GM18870 (cell line): Measurements from ENCODE around the gene PDP2.
"Not testable (repeated sequence)": the region's sequence is repeated elsewhere in the genome, so short reads cannot be mapped to it uniquely, and the experiment has no call there.

Source experiments
- ATAC-seq: cut with Tn5 transposase; IDR thresholded peaks from one replicate; pipeline ENCODE4 v1.9.1; 2021; ENCODE audit warnings: moderate library complexity; ENCODE audit not compliant: unreplicated experiment

Gene PDP2

DNA sequence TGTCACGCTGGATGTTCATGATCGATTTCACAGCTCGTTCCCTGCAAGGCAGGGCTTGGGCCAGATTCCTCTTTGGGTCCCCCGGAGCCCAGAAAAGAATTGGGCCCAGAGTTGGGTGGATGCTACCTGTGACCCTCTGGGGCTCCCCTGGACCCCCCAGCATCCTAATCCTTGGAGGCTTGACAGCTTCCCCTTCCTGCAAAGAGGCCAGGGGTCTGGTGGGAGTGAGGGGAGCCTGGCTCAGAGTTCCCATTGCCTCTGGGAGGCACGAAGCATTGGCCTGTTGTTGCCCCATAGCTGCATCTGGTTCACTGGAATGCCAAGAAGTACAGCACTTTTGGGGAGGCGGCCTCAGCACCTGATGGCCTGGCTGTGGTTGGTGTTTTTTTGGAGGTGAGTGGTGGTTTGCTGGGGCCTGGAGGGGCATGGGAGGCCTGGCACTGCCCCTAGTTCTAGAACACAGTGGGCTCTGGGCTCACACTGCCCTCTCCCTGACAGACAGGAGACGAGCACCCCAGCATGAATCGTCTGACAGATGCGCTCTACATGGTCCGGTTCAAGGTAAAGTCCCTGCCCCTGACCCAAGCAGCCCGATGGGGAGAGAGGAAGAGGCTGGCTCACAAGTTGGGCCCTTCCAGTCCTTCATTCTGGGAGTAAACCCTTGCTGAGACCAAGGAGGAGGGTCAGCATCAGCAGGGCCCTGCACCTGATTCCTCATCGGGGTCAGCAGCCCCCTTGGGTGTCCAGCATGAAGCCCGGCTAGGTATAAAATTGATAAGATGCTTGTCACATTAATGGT is 28.9 kb upstream of the PDP2 start:
- no peak for ATAC-seq

DNA sequence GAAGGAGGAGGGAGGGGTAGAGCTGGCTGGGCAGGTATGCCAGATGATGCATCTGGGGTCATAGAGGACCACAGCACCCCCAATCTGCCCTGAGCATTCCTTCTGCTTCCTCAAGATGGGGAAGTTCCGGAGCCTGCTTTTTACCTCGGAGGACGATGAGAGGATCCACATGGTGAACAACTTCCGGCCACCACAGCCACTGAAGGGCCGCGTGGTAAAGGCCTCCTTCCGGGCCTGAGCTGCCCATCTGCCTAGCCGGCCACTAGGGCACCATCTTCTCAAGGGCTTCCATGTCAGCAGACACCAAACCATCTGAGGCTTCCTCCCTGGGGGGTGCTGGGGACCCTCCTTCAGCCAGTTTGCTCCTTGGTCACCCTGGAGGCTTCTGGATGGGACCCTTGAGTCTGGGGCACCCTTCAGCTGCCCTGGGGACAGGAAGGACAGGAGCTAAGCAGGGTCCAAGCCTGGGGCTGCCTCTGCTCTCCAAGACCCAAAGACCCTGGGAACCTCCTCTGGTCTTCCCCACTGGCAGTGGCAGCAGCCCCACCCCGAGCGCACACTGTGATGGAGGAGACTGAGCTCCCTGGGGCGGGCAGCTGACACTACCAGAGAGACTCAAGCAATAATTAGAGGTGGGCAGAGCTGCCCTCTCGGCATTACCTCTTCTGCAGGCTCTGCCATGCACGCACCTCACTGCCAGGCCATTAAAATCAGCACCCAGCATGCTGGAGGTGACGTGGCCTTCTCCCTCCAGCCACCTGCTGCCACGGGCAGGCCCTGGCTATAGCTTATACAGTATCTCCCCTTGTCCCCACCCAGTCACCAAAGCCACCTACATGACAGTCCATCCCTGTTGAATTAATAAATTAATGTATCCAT is 26.8 kb upstream of the PDP2 start:
- no peak for ATAC-seq

DNA sequence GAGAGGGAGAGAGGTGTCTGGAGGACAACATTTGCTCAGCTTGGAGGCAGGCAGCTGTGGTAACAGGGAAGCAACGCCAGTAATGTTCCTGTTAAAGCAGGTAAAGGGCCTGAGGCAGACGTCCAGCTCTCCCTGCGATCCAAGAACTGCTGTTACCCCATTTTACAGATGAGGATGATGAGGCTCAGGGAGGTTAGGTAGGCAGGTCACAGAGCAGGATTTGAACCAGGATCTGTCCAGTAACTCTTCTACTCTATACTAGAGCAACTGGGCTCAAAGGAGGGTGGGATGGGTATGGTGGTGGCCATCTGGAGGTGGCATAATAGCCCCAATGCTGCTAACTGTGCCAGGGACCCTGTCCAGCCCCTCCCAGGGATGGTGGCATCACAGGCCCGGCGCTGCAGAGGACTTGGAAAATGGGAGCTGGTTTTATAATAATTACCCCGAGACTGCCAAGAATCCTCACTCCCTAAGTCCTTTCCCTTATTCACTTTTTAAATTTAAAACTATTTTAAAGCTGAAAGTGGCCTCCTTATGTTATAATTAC is 24.1 kb upstream of the PDP2 start:
- ATAC-seq: no peak

DNA sequence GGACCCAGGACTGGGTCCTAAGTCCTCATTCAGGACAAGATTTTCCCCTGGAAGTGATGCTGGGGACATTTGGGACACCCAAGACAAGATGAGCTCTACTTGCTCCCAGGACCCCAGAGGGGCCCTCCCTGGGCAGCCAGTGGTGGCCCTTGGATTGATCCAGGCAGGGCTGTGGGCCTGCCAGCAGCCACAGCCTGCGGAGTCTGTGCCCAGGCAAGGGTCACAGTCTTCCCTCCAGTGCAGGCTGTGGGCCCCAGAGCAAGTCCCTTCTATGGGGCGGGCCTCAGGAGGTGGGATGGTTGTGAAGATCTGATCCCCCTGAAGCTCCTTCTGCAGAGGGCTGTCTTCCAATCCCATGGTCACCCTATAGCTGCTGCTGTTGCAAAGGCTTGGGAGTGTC is 23.5 kb upstream of the PDP2 start:
- ATAC-seq: no peak

DNA sequence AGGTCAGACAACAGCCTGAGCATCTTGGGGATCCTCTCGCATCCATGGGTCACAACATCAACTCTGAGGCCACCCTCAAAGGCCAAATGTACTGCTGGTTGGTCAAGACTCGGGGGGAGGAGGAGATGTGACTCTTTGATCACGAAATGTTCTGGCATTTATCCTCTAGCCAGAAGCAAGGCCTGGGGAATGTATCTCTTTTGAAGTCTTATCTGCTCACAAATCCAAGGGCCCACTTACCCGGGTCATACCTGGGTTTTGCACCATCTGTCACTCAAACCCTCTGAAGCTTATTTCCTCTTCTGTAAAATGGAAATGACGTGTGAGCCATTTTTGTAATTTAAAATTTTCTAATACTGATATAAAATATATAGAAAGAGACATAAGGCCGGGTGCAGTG is 22.9 kb upstream of the PDP2 start:
- no peak for ATAC-seq

DNA sequence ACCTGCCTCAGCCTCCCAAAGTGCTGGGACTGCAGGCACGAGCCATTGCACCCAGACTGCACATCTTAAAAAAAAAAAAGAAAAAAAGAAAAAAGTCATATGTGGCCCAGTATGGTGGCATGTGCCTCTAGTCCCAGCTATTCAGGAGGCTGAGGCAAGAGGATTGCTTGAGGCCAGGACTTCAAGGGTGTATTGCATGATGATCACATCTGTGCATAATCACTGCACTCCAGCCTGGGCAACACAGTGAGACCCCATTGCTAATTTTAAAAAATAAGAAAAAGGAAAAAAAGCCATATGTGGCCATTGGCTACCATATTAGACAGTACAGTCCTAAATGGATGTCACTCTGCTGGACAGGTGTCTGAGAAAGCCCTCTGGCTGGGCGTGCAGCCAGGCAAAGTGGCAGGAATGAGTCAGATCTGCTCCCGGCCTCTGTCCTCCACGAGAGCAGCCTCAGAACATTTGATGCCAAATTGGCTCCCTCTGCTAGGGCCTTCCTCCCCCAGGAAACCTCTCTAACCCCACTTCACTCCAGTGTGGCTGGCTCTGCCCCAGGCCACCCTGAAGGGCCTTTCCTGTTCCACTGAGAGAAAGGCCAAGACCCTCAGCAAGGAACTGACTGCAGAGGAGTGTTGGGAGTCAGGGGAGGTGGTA is 21.4 kb upstream of the PDP2 start:
- ATAC-seq: no peak

DNA sequence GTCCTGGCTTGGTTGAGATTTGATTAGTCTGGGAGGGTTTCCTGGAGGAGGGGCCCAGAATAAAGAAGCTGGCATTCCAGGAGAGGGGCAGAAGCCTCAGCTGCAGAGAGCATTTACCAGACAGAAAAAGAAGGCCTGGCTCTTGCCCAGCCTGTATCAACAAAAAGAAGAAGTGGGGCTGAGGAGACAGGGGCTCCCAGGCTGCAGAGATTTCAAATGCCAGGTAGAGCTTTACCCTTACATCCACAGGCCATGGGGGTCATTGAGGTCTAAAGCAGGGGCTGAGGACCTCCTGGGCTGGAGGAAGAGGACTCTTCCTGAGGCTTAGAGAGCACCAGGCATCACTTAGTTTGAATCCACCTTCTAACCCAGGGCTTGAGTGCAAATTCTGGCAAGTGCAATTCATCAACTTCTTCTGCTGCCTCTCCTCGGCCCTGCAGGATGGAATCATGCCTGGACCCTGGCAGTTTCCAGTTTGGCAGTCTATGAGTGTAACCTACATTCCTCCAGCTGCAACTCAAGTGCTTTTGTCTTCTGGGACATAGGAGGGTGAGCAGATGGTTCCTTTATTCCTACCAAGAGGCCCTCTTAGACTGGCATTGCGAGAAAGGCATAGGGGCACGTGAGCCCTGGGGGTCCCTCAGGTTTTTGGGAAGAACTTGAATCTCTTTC is 20.8 kb upstream of the PDP2 start:
- ATAC-seq: no peak

DNA sequence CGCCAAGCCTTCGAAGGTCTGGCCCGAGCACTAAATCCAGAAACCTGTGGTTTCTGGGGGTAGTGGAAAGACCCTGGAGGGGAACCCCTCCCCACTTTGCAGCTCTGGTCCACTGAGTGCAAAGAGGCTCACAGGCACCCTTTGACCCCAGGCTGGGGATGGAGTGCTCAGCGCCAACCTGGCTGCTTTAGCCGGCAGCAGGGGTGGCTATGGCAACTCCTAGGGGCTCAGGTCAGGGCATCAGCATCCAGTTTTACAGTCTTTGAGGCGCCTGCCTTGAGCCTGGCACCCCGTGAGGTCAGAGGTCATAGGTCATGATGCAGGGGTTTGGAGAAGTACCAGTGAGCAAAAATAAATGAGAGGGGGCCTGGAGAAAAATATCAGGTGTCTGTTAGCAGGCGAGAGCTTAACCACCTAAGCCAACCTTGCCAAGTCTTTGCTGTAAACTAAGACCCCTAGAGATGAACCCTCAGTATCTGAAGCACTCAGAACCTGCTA is 18.2 kb upstream of the PDP2 start:
- ATAC-seq: no peak

DNA sequence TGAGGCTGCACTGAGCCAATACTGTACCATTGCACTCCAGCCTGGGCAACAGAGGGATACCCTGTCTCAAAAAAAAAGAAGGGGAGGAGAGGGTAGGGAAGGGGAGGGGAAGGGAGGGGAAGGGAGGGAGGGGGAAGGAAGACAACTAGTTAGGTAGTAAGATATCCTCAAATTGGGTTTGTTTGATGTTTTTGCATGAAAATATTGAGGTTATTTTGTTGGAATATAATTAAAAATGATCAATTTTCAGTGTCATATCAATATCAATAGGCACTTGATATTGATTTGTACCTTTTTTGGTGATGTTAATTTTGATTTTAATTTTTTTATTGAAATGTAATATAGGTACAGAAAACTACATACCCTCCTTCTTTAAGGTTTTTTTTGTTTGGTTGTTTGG is 16.6 kb upstream of the PDP2 start:
- no peak for ATAC-seq

DNA sequence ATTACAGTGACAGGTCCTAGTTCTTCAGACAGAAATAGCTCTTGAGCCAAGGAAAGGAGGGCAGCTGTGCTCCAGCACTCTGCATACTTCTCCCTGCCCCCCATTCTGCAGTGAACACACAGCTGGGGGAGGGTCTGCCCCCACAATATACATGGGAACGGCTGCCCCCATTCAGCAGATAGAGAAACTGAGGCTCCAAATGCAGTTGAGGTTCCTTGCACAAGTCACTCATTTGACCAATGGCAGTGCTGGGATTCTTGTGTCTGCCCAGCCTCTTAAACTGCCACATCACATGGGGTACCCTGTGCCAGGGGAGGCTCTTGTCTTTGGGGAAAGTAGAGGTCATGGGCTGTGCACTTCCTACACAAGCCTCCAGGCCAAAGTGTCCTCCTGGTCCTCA is 10.9 kb upstream of the PDP2 start:
- no peak for ATAC-seq

DNA sequence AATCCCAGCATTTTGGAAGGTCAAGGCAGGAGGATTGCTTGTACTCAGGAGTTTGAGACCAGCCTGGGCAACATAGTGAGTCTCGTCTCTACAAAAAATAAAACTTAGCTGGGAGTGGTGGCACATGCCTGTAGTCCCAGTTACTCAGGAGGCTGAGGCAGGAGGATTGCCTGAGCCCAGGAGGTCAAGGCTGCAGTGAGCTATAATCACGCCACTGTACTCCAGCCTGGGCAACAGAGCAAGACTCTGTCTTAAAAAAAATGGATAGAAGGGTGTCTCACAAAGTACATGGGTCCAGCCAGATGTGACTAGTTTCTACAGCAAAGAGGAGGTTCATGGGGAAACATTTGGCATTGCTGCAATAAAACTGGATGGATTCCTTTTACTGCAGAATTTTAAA is 9.0 kb upstream of the PDP2 start:
- not testable (repeated sequence) for ATAC-seq

DNA sequence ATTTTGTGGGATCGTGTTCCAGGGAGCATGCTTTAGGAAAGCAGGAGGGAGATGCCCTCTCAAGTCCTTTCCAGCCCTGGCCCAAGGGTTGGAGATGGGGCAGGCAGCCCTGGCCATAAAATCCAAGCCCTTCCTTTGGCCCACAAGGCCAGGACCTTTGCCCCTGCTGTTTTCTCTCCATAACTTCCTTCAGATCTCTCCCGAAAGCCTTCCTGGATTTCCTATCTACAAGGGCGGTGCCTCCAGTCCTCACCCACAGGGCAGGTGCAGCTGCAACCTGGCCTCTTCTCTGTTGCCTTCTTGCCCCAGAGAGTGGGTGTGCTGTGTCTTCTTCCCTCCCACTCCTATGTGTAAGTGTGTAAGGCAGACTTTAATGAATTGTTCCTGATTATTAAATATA is 8.5 kb upstream of the PDP2 start:
- no peak for ATAC-seq

DNA sequence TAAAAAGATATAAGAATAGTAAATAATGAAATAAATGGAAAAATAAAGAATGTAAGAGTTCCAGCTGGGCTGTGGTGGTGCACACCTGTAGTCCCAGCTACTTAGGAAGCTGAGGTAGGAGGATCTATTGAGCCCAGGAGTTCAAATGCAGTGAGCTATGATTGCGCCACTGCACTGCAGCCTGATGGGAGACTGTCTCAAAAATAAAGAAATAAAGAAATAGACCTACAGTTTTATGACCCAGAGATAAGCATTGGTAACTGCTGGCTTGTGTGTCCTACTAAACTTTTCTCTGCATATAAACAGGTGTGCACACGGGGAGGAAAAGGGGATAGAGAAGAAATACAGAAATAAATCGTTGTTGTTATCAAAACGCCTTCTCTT is 7.8 kb upstream of the PDP2 start:
- no peak for ATAC-seq

DNA sequence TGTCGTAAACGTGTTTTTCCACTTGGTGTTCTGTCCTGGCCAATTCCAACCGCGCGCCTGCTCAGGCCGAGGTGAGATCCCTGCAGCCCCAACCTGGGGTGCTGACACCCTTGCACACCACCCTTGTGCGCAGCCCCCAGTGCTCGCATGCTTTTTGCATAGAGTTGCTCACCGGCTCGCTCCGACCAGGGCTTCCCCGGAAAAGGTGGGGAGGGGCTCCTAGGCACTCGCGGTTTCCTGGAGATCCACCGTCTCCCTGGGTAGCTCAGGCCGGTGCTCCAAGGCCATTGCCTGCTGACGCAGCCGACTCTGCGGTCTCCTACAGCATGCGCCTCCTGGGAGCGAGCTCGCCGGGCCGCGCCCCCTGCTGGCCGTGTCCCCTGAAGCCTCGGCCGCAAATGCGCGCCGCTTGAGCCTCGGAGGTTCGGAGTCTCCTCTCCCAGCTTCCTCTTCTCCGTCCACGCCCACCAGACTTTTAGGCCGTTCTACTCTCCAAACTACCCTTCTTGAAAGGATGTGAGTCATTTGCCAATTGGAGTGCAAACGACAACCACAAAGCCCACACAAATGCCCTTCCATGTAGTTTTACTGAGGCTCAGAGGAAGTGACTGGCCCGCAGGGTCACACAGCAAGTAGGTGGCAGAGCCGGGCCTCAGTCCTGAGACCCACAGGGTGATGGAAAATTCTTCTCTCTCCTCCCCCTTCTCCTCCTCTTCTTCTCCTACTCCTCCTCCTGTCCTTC is 7.2 kb upstream of the PDP2 start:
- ATAC-seq: peak; percentile 83

DNA sequence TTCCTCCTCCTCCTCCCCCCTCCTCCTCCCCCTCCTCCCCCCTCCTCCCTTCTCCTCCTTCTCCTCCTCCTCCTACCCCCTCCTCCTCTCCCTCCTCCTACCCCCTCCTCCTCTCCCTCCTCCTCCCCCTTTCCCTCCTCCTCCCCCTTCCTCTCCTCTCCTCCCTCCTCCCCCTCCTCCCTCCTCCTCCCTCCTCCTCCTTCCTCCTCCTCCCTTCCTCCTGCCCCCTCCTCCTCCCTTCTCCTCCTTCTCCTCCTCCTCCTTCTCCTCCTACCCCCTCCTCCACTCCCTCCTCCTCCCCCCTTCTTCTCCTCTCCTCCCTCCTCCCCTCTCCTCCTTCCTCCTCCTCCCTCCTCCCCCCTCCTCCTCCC is 6.6 kb upstream of the PDP2 start:
- no peak for ATAC-seq

DNA sequence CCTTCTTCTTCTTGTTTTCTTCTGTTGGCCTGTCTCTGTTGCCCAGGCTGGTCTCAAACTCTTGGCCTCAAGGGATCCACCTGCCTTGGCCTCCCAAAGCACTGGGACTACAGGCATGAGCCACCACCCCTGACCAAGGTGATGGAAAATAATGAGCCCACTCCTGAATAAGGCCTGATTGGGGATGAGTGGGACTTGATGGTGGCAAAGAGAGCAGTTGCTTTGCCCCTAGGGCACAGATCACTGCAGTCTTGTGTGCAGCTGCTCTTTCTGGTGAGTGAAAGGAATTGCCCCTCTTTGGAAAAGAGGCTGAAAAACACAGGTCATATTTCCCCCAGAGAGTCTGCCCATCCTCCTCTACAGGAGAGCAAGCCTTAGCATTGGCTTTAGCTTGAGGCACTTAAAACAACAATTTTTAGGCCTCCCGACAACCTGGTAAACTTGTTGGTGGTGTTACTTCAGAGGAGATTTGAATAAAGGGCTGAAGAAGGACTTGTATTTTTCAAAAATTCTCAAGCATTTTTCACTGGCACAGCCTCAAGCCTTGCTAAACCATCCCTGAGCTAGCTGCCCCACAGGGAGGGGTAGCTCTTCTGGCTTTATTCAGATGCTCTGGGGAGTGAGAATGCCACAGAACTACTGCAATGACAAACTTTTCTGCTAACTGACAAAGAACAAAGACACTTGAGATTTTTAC is 6.1 kb upstream of the PDP2 start:
- no peak for ATAC-seq

DNA sequence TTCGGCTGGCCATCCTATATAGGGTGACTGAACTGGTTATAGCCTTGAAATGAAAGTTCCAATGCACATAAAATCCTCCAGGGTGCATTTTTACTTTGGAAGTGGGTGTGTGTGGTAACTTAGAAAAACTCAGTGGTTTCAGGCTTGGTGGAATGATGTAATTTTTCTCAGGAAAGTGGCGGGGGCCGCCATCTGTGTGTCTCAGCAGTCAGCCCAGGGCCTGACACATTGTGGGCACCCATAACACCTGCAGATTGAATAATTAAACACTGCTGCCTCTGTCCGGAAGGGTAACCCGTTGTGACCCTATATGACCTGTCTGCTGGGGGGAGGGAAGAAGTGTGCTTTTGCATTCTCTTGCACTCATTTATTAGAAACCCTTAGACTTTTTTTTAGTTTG is 2.2 kb upstream of the PDP2 start:
- ATAC-seq: no peak

DNA sequence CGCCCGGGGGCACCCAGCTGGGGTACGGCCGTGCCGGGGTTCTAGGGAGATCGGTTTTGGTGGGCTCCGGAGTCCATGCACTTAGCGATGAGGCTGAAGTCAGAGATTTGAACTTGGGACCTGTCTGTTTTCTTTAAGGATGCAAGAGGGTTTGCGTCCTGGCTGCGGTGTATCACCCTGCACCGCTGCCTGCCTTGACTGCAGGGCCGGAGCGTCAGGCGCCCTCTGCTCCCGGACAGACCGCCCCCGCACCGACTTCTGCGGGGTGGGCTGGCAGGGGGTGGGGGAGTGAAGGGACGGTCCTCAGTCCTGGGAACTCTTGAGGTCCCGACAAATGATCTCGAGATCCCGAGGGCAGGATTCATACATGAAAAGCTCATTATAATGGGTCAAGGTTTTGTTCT is 701 bp downstream of the PDP2 start:
- no peak for ATAC-seq

DNA sequence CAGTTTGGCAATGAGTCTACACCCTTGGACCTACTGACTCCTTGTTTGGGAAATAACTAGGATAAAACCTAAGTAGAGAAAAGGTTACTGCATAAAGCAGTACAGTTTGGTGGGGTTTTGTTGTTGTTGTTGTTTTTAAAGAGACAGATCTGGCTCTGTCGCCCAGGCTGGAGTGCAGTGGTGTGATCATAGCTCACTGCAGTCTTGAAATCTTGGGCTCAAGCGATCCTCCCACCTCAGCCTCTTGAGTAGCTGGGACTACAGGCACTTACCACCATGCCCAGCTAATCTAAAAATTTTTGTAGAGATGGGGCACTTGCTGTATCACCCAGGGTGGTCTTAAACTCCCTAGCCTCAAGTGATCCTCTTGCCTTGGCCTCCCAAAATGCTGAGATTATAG is 1.2 kb downstream of the PDP2 start:
- no peak for ATAC-seq
